PFSK-1 (cell line): ENCODE data around the gene DUOX2.

Experiments used
- FOXP2 ChIP-seq: optimal IDR thresholded peaks from 2 replicates; pipeline ENCODE3; 2011; ENCODE audit warnings: borderline replicate concordance, control low read depth, inconsistent platforms; ENCODE audit not compliant: insufficient read depth; ENCODE audit errors: extremely low read length, extremely low read depth
- POLR2AphosphoS5 ChIP-seq: IDR thresholded peaks from 2 replicates; pipeline ENCODE4 v1.6.1; 2012; ENCODE audit warnings: low read depth, mild to moderate bottlenecking, control low read depth, low read length, moderate library complexity
- SIN3A ChIP-seq: IDR thresholded peaks from 2 replicates; pipeline ENCODE4 v1.6.1; 2012; ENCODE audit warnings: mild to moderate bottlenecking, low read length, moderate library complexity, borderline replicate concordance; ENCODE audit not compliant: insufficient read depth
- TAF1 ChIP-seq: IDR thresholded peaks from 2 replicates; pipeline ENCODE4 v1.6.1; 2012; ENCODE audit warnings: low read length, control low read depth, borderline replicate concordance; ENCODE audit not compliant: insufficient read depth
- TF ChIP-seq, protein P1 (sequence below), 2 experiments: IDR thresholded peaks; 2 replicates each; pipeline versions ENCODE4 v1.6.1 to v1.8.0; 2011 to 2012; ENCODE audit warnings: low read depth in 2 of 2, low read length in 2 of 2, control low read depth in 1 of 2, inconsistent platforms in 1 of 2, mild to moderate bottlenecking in 1 of 2, moderate library complexity in 1 of 2; ENCODE audit not compliant: insufficient read depth in 1 of 2

The DUOX2 gene

DNA sequence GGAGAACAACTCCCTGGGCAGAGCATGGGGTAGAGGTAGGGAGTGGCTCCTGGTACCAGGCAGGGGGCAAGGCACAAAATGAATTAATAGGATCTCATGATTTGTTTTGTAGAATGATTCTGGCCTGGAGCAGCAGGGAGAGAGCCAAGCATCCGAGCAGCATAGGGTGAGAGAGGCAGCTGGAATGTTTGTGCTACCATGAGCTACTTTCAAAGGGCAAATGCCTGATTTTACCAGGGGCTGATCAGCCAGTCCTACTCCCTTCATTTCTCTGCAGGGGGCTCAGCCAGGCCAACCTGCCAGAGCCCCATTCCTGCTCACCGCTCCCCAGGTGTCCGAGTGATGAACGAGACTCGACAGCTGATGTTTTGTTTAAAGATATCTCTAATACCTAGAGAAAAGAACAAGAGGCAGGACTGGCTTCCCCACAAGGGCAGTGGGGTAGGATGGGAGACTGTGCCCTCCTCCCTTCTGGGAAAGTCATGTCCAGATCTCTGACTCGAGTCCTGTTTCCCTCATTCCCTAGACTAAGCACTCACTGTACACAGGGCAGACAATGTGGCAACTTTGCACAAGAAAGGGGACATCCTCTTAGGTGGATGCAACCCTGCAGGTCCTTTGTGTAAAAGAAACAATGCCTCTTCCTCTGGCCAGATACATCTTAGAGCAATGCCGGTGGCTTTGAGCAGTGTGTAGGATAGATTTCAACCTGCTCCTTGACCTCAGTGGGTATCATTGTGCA lies 12.9 kb downstream of the DUOX2 start:
- no peak for TF ChIP-seq FOXP2
- no peak for TF ChIP-seq SIN3A
- TF ChIP-seq, protein P1, sequence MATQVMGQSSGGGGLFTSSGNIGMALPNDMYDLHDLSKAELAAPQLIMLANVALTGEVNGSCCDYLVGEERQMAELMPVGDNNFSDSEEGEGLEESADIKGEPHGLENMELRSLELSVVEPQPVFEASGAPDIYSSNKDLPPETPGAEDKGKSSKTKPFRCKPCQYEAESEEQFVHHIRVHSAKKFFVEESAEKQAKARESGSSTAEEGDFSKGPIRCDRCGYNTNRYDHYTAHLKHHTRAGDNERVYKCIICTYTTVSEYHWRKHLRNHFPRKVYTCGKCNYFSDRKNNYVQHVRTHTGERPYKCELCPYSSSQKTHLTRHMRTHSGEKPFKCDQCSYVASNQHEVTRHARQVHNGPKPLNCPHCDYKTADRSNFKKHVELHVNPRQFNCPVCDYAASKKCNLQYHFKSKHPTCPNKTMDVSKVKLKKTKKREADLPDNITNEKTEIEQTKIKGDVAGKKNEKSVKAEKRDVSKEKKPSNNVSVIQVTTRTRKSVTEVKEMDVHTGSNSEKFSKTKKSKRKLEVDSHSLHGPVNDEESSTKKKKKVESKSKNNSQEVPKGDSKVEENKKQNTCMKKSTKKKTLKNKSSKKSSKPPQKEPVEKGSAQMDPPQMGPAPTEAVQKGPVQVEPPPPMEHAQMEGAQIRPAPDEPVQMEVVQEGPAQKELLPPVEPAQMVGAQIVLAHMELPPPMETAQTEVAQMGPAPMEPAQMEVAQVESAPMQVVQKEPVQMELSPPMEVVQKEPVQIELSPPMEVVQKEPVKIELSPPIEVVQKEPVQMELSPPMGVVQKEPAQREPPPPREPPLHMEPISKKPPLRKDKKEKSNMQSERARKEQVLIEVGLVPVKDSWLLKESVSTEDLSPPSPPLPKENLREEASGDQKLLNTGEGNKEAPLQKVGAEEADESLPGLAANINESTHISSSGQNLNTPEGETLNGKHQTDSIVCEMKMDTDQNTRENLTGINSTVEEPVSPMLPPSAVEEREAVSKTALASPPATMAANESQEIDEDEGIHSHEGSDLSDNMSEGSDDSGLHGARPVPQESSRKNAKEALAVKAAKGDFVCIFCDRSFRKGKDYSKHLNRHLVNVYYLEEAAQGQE (IDR thresholded peaks at IDR 0.05; ENCODE audit: insufficient read depth in 1 of 2, low read depth in 2 of 2, low read length in 2 of 2) = no peak
- TF ChIP-seq TAF1 = no peak
- TF ChIP-seq POLR2AphosphoS5 = no peak

DNA sequence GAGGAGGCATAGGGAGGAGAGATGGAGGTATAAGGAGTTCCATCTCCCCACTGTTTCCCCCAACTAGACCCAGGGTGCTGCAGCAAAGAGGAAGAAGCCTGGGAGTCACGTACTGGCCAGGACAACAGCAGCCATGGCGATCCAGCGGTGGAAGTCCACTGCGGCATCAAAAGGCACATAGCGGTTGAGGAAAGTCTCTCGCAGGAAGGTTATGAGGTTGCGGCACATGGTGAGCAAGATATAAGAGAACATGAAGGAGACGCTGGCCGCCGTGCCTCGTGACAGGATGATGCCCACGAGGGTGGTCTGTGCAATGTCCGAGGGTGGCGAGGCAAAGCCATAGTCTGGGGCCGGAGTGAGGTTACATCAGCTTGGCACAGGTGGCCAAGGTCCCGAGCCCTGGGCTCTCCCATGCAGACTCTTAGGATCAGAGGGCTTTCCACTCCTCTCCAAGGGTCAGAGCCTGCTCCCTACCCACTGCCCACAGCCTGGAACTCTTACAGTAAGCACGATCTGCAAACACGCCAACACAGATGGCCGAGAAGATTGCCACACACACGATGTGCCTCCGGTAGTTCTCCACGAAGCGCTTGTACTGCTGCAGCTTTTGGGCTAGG lies 14.3 kb downstream of the DUOX2 start:
- TF ChIP-seq, protein P1 (IDR thresholded peaks at IDR 0.05; ENCODE audit: insufficient read depth in 1 of 2, low read depth in 2 of 2, low read length in 2 of 2) = no peak
- TF ChIP-seq SIN3A (no peak), TAF1 (no peak), POLR2AphosphoS5 (no peak), FOXP2 (no peak)

DNA sequence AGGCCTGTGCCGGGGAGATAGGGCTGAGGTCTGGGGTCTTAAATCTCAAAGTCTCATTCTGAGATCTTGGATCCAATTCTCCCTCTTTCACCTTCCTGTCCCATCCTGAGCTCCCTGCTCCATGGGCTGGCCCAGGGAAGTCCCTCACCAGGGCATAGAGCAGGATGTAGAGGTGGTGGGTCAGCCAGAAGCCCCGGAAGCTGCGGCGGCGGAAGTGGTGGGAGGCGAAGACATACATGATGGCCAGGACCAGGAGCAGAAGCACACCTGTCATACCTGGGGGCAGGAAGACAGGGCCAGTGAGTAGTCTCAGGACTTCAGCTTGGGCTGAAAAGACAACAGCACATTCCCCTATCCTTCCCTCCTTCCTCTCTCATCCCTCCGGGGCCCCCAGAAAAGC lies 16.5 kb downstream of the DUOX2 start:
- TF ChIP-seq TAF1 (no peak), FOXP2 (no peak), POLR2AphosphoS5 (no peak), SIN3A (no peak)
- TF ChIP-seq, protein P1 (IDR thresholded peaks at IDR 0.05; ENCODE audit: insufficient read depth in 1 of 2, low read depth in 2 of 2, low read length in 2 of 2) = no peak

DNA sequence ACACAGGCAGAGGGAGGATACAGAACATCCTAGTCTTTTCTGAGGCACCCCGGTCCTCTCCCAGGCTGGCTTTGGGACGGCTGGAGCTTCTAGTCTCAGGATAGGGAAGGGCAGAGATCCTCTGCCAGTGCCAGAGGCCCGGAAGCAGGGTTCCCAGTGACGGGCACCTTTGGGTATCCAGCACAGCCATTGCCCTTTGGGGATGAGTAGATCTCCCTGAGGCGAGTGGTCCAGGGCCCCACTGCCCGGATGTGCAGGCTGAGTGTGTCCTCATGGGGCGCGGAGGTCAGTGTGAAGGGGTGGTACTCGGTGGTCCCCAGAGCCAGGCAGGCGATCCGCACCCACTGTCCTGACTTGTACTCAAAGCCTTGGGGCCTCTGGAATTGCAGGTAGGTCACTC lies 18.3 kb downstream of the DUOX2 start:
- TF ChIP-seq TAF1 (no peak), FOXP2 (no peak), POLR2AphosphoS5 (no peak), SIN3A (no peak)
- TF ChIP-seq, protein P1 (IDR thresholded peaks at IDR 0.05; ENCODE audit: insufficient read depth in 1 of 2, low read depth in 2 of 2, low read length in 2 of 2) = no peak
